ENCODE data around the gene WDR59.
"Not testable (repeated sequence)": the region's sequence is repeated elsewhere in the genome, so short reads cannot be mapped to it uniquely, and the experiment has no call there.

DNA sequence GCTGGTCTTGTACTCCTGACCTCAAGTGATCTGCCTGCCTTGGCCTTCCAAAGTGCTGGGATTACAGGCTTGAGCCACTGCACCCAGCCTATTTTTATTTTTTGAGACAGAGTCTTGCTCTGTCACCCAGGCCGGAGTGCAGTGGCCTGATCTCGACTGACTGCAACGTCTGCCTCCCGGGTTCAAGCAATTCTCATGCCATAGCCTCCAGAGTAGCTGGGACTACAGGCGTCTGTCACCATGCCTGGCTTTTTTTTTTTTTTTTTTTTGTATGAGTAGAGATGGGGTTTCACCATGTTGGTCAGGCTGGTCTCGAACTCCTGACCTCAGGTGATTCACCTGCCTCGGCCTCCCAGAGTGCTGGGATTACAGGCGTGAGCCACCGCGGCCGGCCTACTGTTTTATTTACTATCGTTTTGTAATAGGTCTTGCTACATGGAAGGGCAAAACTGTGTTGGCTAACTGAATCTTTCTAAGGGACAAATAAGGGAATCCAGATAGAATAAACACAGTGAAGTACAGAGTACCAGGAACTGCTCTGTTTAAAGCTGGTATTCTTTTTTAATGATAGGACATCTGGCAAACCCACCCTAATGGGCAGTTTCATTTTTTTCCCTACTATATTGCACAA, 31.6 kb upstream of the WDR59 start:
- TF ChIP-seq EZH2phosphoT487, EZH2 (IDR thresholded peaks at IDR 0.05): not testable (repeated sequence)
- TF ChIP-seq, protein P1, sequence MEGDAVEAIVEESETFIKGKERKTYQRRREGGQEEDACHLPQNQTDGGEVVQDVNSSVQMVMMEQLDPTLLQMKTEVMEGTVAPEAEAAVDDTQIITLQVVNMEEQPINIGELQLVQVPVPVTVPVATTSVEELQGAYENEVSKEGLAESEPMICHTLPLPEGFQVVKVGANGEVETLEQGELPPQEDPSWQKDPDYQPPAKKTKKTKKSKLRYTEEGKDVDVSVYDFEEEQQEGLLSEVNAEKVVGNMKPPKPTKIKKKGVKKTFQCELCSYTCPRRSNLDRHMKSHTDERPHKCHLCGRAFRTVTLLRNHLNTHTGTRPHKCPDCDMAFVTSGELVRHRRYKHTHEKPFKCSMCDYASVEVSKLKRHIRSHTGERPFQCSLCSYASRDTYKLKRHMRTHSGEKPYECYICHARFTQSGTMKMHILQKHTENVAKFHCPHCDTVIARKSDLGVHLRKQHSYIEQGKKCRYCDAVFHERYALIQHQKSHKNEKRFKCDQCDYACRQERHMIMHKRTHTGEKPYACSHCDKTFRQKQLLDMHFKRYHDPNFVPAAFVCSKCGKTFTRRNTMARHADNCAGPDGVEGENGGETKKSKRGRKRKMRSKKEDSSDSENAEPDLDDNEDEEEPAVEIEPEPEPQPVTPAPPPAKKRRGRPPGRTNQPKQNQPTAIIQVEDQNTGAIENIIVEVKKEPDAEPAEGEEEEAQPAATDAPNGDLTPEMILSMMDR (IDR thresholded peaks at IDR 0.05): not testable (repeated sequence)

All from neural progenitor cell (in vitro differentiated cells).